ENCODE results near the gene HOOK2. TPM values are rescaled to one million over a fixed set of nuclear protein-coding genes. Genes with fewer than 3 reads are reported as not detected.

Gene HOOK2
- total RNA-seq, 1 experiment from 2014 or later = 14.3 TPM

DNA sequence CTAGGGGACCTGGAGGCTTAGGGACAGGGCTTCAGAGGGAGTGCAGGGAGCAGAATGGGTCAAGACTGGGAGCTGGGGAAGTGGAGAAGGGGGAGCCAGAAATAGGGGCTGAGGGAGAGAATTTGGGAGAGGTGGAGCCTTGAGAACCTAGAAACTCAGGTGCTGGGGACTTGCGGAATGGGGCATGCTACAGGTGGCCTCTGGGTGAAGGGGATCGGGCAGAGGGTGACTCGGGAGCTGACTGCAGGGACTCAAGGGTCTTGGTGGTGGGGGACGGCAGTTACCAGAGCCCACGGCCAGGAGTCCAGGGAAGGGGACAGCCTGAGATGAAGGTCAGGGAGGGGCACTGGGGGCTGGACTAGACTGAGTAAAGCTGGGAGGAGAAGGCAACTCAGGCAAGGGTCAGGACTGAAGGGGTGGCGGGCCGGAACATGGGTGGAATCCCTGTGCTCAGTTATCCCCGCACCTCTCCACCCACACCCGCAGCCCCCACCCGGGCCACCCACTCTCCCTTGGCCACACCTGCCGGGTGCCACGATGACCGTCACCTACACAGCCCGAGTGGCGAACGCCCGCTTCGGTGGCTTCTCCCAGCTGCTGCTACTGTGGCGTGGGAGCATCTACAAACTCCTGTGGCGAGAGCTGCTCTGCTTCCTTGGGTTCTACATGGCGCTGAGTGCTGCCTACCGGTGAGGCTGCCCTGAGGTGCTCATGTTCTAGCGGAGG is 23.1 kb downstream of the HOOK2 start:
- Histone ChIP-seq H3K4me3 (ENCODE audit: low read depth in 2 of 2, low read length in 2 of 2) (no peak overlapping the region), H3K36me3 (ENCODE audit: control insufficient read depth, insufficient read depth, low read length) (no peaks in the 10 kb centered on the region), H3K27me3 (ENCODE audit: control insufficient read depth, insufficient read depth, low read length) (no peaks in the 10 kb centered on the region), H3K9me3 (ENCODE audit: control insufficient read depth, insufficient read depth, low read depth, low read length) (no peaks in the 10 kb centered on the region), H3K4me1 (ENCODE audit: control insufficient read depth, insufficient read depth, low read length) (peaks cover 4% of the 10 kb centered on the region), H3K27ac (ENCODE audit: low read length) (no peak overlapping the region)
- no peak for DNase-seq (ENCODE audit: low read depth, low spot score)
- ATAC-seq = no peak
- TF ChIP-seq TCF7L2 (IDR thresholded peaks at IDR 0.05; ENCODE audit: low read depth, low read length) (no peak), SIN3A (IDR thresholded peaks at IDR 0.05; ENCODE audit: borderline replicate concordance, insufficient read depth, low read depth, low read length) (no peak), POLR2AphosphoS5 (IDR thresholded peaks at IDR 0.05; ENCODE audit: low read depth, low read length) (no peak)
- TF ChIP-seq, protein P1, sequence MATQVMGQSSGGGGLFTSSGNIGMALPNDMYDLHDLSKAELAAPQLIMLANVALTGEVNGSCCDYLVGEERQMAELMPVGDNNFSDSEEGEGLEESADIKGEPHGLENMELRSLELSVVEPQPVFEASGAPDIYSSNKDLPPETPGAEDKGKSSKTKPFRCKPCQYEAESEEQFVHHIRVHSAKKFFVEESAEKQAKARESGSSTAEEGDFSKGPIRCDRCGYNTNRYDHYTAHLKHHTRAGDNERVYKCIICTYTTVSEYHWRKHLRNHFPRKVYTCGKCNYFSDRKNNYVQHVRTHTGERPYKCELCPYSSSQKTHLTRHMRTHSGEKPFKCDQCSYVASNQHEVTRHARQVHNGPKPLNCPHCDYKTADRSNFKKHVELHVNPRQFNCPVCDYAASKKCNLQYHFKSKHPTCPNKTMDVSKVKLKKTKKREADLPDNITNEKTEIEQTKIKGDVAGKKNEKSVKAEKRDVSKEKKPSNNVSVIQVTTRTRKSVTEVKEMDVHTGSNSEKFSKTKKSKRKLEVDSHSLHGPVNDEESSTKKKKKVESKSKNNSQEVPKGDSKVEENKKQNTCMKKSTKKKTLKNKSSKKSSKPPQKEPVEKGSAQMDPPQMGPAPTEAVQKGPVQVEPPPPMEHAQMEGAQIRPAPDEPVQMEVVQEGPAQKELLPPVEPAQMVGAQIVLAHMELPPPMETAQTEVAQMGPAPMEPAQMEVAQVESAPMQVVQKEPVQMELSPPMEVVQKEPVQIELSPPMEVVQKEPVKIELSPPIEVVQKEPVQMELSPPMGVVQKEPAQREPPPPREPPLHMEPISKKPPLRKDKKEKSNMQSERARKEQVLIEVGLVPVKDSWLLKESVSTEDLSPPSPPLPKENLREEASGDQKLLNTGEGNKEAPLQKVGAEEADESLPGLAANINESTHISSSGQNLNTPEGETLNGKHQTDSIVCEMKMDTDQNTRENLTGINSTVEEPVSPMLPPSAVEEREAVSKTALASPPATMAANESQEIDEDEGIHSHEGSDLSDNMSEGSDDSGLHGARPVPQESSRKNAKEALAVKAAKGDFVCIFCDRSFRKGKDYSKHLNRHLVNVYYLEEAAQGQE (IDR thresholded peaks at IDR 0.05; ENCODE audit: insufficient read depth in 1 of 2, low read depth in 2 of 2, low read length in 1 of 2) = no peak
- TF ChIP-seq, protein P2, sequence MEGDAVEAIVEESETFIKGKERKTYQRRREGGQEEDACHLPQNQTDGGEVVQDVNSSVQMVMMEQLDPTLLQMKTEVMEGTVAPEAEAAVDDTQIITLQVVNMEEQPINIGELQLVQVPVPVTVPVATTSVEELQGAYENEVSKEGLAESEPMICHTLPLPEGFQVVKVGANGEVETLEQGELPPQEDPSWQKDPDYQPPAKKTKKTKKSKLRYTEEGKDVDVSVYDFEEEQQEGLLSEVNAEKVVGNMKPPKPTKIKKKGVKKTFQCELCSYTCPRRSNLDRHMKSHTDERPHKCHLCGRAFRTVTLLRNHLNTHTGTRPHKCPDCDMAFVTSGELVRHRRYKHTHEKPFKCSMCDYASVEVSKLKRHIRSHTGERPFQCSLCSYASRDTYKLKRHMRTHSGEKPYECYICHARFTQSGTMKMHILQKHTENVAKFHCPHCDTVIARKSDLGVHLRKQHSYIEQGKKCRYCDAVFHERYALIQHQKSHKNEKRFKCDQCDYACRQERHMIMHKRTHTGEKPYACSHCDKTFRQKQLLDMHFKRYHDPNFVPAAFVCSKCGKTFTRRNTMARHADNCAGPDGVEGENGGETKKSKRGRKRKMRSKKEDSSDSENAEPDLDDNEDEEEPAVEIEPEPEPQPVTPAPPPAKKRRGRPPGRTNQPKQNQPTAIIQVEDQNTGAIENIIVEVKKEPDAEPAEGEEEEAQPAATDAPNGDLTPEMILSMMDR (IDR thresholded peaks at IDR 0.05) = no peak
- BruUV-seq (replicated peaks) = no TSS peak
- in situ Hi-C loops (cut with HindIII; ENCODE audit: low pct_unique_long_range_greater_than_20kb, low sequenced_read_pairs) (no loop called here), intact Hi-C loops (cut with micrococcal nuclease; ENCODE audit: unreplicated experiment) (no loop called here)
- ChIA-PET POLR2A (no interaction called here), CTCF (no interaction called here)

DNA sequence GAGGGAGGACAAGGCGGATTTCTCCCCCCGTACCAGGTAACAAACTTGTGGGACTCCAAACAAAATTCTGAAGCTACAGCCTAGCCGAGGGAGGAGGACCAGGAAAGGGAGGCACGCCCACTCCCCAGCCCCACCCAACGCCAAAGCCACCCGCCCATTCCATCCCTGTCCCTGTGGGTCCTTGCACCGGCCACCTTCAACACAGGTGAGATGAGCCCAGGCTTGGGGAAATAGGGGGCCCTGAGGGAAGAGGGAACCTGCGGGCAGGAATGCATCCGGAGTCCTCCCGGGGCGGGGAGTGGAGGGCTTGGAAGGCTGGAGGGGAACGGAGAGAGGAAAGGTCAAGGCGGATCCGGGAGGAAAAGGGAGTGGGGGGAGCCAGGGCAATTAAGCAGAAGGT is 23.7 kb downstream of the HOOK2 start, which contains the start of gene BEST2:
TSS of gene BEST2 (plus strand) at position 157 of the 400 bp plus-strand sequence. CDS start 802 bp downstream, outside the sequence.
- POLR2A ChIA-PET = no interaction called here
- no peaks in the 10 kb centered on the region for H3K27me3 ChIP-seq (ENCODE audit: control insufficient read depth, insufficient read depth, low read length)
- H3K4me3 ChIP-seq (ENCODE audit: low read depth in 2 of 2, low read length in 2 of 2) = no peak within 1 kb of the TSS
- no peaks in the 10 kb centered on the region for H3K36me3 ChIP-seq (ENCODE audit: control insufficient read depth, insufficient read depth, low read length)
- no peaks in the 10 kb centered on the region for H3K9me3 ChIP-seq (ENCODE audit: control insufficient read depth, insufficient read depth, low read depth, low read length)
- TF ChIP-seq, protein P2 (IDR thresholded peaks at IDR 0.05) = no peak
- TF ChIP-seq POLR2AphosphoS5 (IDR thresholded peaks at IDR 0.05; ENCODE audit: low read depth, low read length) (no peak), SIN3A (IDR thresholded peaks at IDR 0.05; ENCODE audit: borderline replicate concordance, insufficient read depth, low read depth, low read length) (no peak), TCF7L2 (IDR thresholded peaks at IDR 0.05; ENCODE audit: low read depth, low read length) (no peak)
- TF ChIP-seq, protein P1 (IDR thresholded peaks at IDR 0.05; ENCODE audit: insufficient read depth in 1 of 2, low read depth in 2 of 2, low read length in 1 of 2) = no peak
- in situ Hi-C loops (cut with HindIII; ENCODE audit: low pct_unique_long_range_greater_than_20kb, low sequenced_read_pairs) (no loop called here), intact Hi-C loops (cut with micrococcal nuclease; ENCODE audit: unreplicated experiment) (no loop called here)
- H3K27ac ChIP-seq (ENCODE audit: low read length) = no peak within 1 kb of the TSS
- peaks cover 4% of the 10 kb centered on the region for H3K4me1 ChIP-seq (ENCODE audit: control insufficient read depth, insufficient read depth, low read length)
- ATAC-seq (no peak), DNase-seq (ENCODE audit: low read depth, low spot score) (no peak)
- CTCF ChIA-PET = no interaction called here
- BruUV-seq (replicated peaks) = no TSS peak

Data from Panc1 (cell line).